Endothelial cell of umbilical vein (primary cell): ENCODE measurements around the gene DYNLT1. TPM values are rescaled to one million over a fixed set of nuclear protein-coding genes. Genes with fewer than 3 reads are reported as not detected.

Experiments
- BruUV-seq: library from RNA; stranded (reverse); fragments of 400-500 nt; replicated peaks from 2 replicates; lab custom pipeline; 2021; lab: Mats Ljungman, UMichigan
- CTCF ChIA-PET: fragments of 300-600, 350-600 bp; sonication (Branson Sonifier 250); formaldehyde crosslinking; loops from one replicate; lab custom pipeline; 2021; ENCODE audit warnings: antibody characterized with exemption, inconsistent platforms; lab: Charles Lee
- POLR2A ChIA-PET: fragments of 300-600, 350-600 bp; sonication (Branson Sonifier 250); formaldehyde crosslinking; loops from one replicate; lab custom pipeline; 2021; ENCODE audit warnings: antibody characterized with exemption, inconsistent platforms; lab: Charles Lee
- DNase-seq: peaks from one replicate; pipeline ENCODE4 v3.0.0-alpha.2; 2011; ENCODE audit warnings: low read depth, low spot score
- FAIRE-seq: peaks from 2 replicates; lab custom pipeline; 2011; peaks lifted over from hg19 to GRCh38; lab: Jason Lieb, UNC
- H2AFZ ChIP-seq: 2 replicates; pipeline ENCODE4 v1.6.0; 2012; ENCODE audit warnings: low read depth, low read length, control low read depth, inconsistent platforms
- H3K27ac ChIP-seq: 2 replicates; pipeline ENCODE4 v1.5.1; 2011; ENCODE audit warnings: low read depth, mild to moderate bottlenecking, control low read depth, low read length, moderate library complexity; ENCODE audit not compliant: insufficient read depth
- H3K27me3 ChIP-seq, 2 experiments: 2 replicates each; pipeline versions ENCODE4 v1.6.0 to v1.6.1; 2011; ENCODE audit warnings: low read length in 2 of 2, mixed read lengths in 1 of 2; ENCODE audit not compliant: control insufficient read depth in 2 of 2, insufficient read depth in 2 of 2
- H3K36me3 ChIP-seq, 2 experiments: 2 replicates in 1 of 2; 3 replicates in 1 of 2; pipeline ENCODE4 v1.5.1; 2011; ENCODE audit warnings: low read length in 2 of 2, mild to moderate bottlenecking in 1 of 2, moderate library complexity in 1 of 2; ENCODE audit not compliant: control insufficient read depth in 2 of 2, insufficient read depth in 2 of 2; ENCODE audit errors: extremely low read depth in 1 of 2
- H3K4me1 ChIP-seq: 3 replicates; pipeline ENCODE4 v1.5.1; 2011; ENCODE audit warnings: mild to moderate bottlenecking, low read length; ENCODE audit not compliant: control insufficient read depth, insufficient read depth; ENCODE audit errors: extremely low read depth
- H3K4me2 ChIP-seq: 2 replicates; pipeline ENCODE4 v1.6.1; 2011; ENCODE audit warnings: low read length, control low read depth, mixed read lengths; ENCODE audit not compliant: insufficient read depth
- H3K4me3 ChIP-seq, 3 experiments: fragments of 200-600 bp in 1 of 3; sonication (generic), shearing (Covaris generic) in 1 of 3; replicated peaks in 1 of 3; 2 replicates each; pipeline ENCODE4 v1.5.1; 2011 to 2016; ENCODE audit warnings: control low read depth in 3 of 3, low read length in 3 of 3, mild to moderate bottlenecking in 2 of 3, inconsistent platforms in 1 of 3, low read depth in 1 of 3, moderate library complexity in 1 of 3; ENCODE audit not compliant: insufficient read depth in 1 of 3
- H3K79me2 ChIP-seq: 2 replicates; pipeline ENCODE4 v1.6.0; 2012; ENCODE audit warnings: low read length, inconsistent platforms; ENCODE audit not compliant: control insufficient read depth, insufficient read depth
- H3K9ac ChIP-seq: replicated peaks from 2 replicates; pipeline ENCODE3; 2011; ENCODE audit warnings: low read length, control low read depth; ENCODE audit not compliant: insufficient read depth; ENCODE audit errors: extremely low read depth
- H3K9me1 ChIP-seq: replicated peaks from 3 replicates; pipeline ENCODE4 v1.6.0; 2011; ENCODE audit warnings: mild to moderate bottlenecking, low read length; ENCODE audit not compliant: control insufficient read depth, insufficient read depth; ENCODE audit errors: extremely low read depth
- H3K9me3 ChIP-seq: replicated peaks from 2 replicates; pipeline ENCODE4 v1.5.1; 2012; ENCODE audit warnings: low read length, inconsistent platforms; ENCODE audit not compliant: control insufficient read depth, insufficient read depth
- H4K20me1 ChIP-seq: replicated peaks from 2 replicates; pipeline ENCODE3; 2011; ENCODE audit warnings: mild to moderate bottlenecking, low read length; ENCODE audit not compliant: control insufficient read depth, insufficient read depth; ENCODE audit errors: extremely low read depth
- CTCF ChIP-seq, 2 donors: IDR thresholded peaks; 1 replicate in 1 of 2; 2 replicates in 1 of 2; pipeline ENCODE4 v1.5.1; 2011; ENCODE audit warnings: low read length in 2 of 2, mild to moderate bottlenecking in 2 of 2, moderate library complexity in 2 of 2, control low read depth in 1 of 2, inconsistent platforms in 1 of 2, low read depth in 1 of 2; ENCODE audit not compliant: insufficient read depth in 1 of 2; ENCODE audit errors: extremely low read depth in 1 of 2
- EZH2 ChIP-seq: IDR thresholded peaks from 2 replicates; pipeline ENCODE4 v1.6.1; 2012; ENCODE audit warnings: borderline replicate concordance, low read depth, mild to moderate bottlenecking, moderate library complexity, low read length, inconsistent platforms; ENCODE audit not compliant: severe bottlenecking
- FOS ChIP-seq: IDR thresholded peaks from 2 replicates; pipeline ENCODE4 v1.6.1; 2011; ENCODE audit warnings: mild to moderate bottlenecking, low read length, moderate library complexity, borderline replicate concordance; ENCODE audit not compliant: insufficient read depth
- GATA2 ChIP-seq: IDR thresholded peaks from 2 replicates; pipeline ENCODE4 v1.7.0; 2011; ENCODE audit warnings: low read depth, mild to moderate bottlenecking, moderate library complexity, mixed read lengths, low read length; ENCODE audit not compliant: insufficient read length, insufficient read depth
- JUN ChIP-seq: IDR thresholded peaks from 2 replicates; pipeline ENCODE4 v1.6.1; 2011; ENCODE audit warnings: borderline replicate concordance, low read depth; ENCODE audit not compliant: insufficient read length, insufficient read depth
- MAX ChIP-seq: IDR thresholded peaks from 2 replicates; pipeline ENCODE4 v1.6.1; 2011; ENCODE audit not compliant: insufficient read depth, insufficient read length
- MYC ChIP-seq: IDR thresholded peaks from one replicate; pipeline ENCODE4 v1.6.1; 2011; ENCODE audit warnings: mild to moderate bottlenecking, low read depth, low read length
- POLR2A ChIP-seq: IDR thresholded peaks from 2 replicates; pipeline ENCODE4 v1.6.1; 2012; ENCODE audit warnings: low read depth, mild to moderate bottlenecking, control low read depth, low read length
- POLR2AphosphoS5 ChIP-seq: IDR thresholded peaks from 2 replicates; pipeline ENCODE4 v1.6.1; 2012; ENCODE audit warnings: low read depth, mild to moderate bottlenecking, control low read depth, low read length, moderate library complexity; ENCODE audit not compliant: insufficient read depth
- dilution Hi-C: fragments of 300-500 bp; cut with MboI; formaldehyde crosslinking; loops from one replicate; pipeline ENCODE4 v1.15.0; 2019; ENCODE audit warnings: low sequenced_read_pairs; ENCODE audit not compliant: extremely low pct_ligation_motif_present
- intact Hi-C: fragments of 100-400 bp; cut with micrococcal nuclease; formaldehyde crosslinking; loops from one replicate; pipeline ENCODE4 v1.10.0; 2022
- polyA plus RNA-seq, 4 experiments: library from polyadenylated mRNA; depleted of rRNA in 3 of 4; stranded (reverse) in 3 of 4; unstranded in 1 of 4; fragments of >200 nt; gene quantifications; 2 replicates each; pipeline versions ENCODE4 v1.2.1 to v1.2.3, GENCODE V29; 2011 to 2012; ENCODE audit warnings: missing spikeins in 1 of 4
- total RNA-seq: library from RNA; stranded (reverse); gene quantifications from 2 replicates; pipeline ENCODE4 v1.2.3, GENCODE V29; 2021

DYNLT1 gene
- total and polyA plus RNA-seq, 2 donors (not counting 3 experiments of a cell fraction or from before 2014, with no cell fraction given): 162 to 267 TPM

GRCh38 chr6:158620963-158621693 lies 23.4 kb downstream of the DYNLT1 start:
- CTCF ChIA-PET: interaction anchor here (1.0 to 1.3 kb wide), 4 partner anchors 10 to 407 kb away, joined by 4 to 5 read pairs (median 4); no protein-coding TSS in a partner anchor
- dilution Hi-C loops: no loop called here
- TF ChIP-seq CTCF (IDR thresholded peaks at IDR 0.05; ENCODE audit: extremely low read depth in 1 of 2, insufficient read depth in 1 of 2, low read depth in 1 of 2, low read length in 2 of 2): no peak
- TF ChIP-seq FOS: no peak
- no peak for TF ChIP-seq JUN
- TF ChIP-seq EZH2: no peak
- TF ChIP-seq MYC: no peak
- no peak for TF ChIP-seq GATA2
- no peak for TF ChIP-seq MAX
- no peak for TF ChIP-seq POLR2A
- TF ChIP-seq POLR2AphosphoS5: no peak
- intact Hi-C loops: no loop called here
- no peak for DNase-seq
- no peaks in the 10 kb centered on the region for H3K4me1 ChIP-seq
- H3K4me3 ChIP-seq: no peak overlapping the region
- no peaks in the 10 kb centered on the region for H3K9me3 ChIP-seq
- no peak overlapping the region for H3K4me2 ChIP-seq
- H3K79me2 ChIP-seq: no peaks in the 10 kb centered on the region
- H3K27me3 ChIP-seq: no peaks in the 10 kb centered on the region
- H3K27ac ChIP-seq: no peak overlapping the region
- H3K9ac ChIP-seq: no peak overlapping the region
- no peak for FAIRE-seq
- no peak overlapping the region for H2AFZ ChIP-seq
- BruUV-seq: no TSS peak
- no peaks in the 10 kb centered on the region for H3K9me1 ChIP-seq
- H4K20me1 ChIP-seq: no peaks in the 10 kb centered on the region
- POLR2A ChIA-PET: no interaction called here
- peaks cover 2 to 18% of the 10 kb centered on the region in 2 experiments for H3K36me3 ChIP-seq
